SW 1271 (cell line): ENCODE data around the gene RAD51.

ENCODE experiments used
- DNase-seq, 2 experiments: peaks; one replicate each; lab custom pipeline; 2025; lab: John Stamatoyannopoulos, UW

RAD51 gene

GRCh38 chr15:40722354-40722753 lies 27.4 kb downstream of the RAD51 start:
- DNase-seq, result no peak

- no peak for DNase-seq
Measured at GRCh38 chr15:40722934-40723333, 28.0 kb downstream of the RAD51 start.

GRCh38 chr15:40723919-40724318 lies 28.9 kb downstream of the RAD51 start:
- no peak for DNase-seq

- DNase-seq, result no peak
Measured at GRCh38 chr15:40731034-40731433, 36.1 kb downstream of the RAD51 start.

- no peak for DNase-seq
Measured at GRCh38 chr15:40736575-40736974, 41.6 kb downstream of the RAD51 start.

GRCh38 chr15:40737048-40737447 lies 42.1 kb downstream of the RAD51 start:
- DNase-seq, result no peak

GRCh38 chr15:40739047-40739446 lies 44.1 kb downstream of the RAD51 start:
- DNase-seq, result no peak

GRCh38 chr15:40739854-40740253 lies 44.9 kb downstream of the RAD51 start:
- no peak for DNase-seq

GRCh38 chr15:40743485-40743901 lies 48.5 kb downstream of the RAD51 start:
- no peak for DNase-seq

- no peak for DNase-seq
Measured at GRCh38 chr15:40743921-40744814, 49.2 kb downstream of the RAD51 start.

- no peak for DNase-seq
Measured at GRCh38 chr15:40744815-40745152, 49.8 kb downstream of the RAD51 start.

- no peak for DNase-seq
Measured at GRCh38 chr15:40746916-40747418, 52.0 kb downstream of the RAD51 start.

- no peak for DNase-seq
Measured at GRCh38 chr15:40747685-40748631, 53.0 kb downstream of the RAD51 start.

- DNase-seq, result no peak
Measured at GRCh38 chr15:40749151-40749630, 54.2 kb downstream of the RAD51 start.

GRCh38 chr15:40750885-40751284 lies 55.9 kb downstream of the RAD51 start:
- DNase-seq, result no peak

GRCh38 chr15:40751745-40752144 lies 56.8 kb downstream of the RAD51 start:
- DNase-seq, result no peak

- no peak for DNase-seq
Measured at GRCh38 chr15:40754574-40754882, 59.6 kb downstream of the RAD51 start.

- DNase-seq, result peak; percentile 33 to 81
Measured at GRCh38 chr15:40754883-40755811, 60.2 kb downstream of the RAD51 start, which contains the start of gene RMDN3. Gene RMDN3 (minus strand): TSS chr15:40755254. CDS start chr15:40754783, 471 bp downstream.

GRCh38 chr15:40755812-40756208 lies 60.8 kb downstream of the RAD51 start:
- no peak for DNase-seq

GRCh38 chr15:40756938-40757337 lies 62.0 kb downstream of the RAD51 start:
- no peak for DNase-seq

- DNase-seq, result no peak
Measured at GRCh38 chr15:40759961-40760360, 65.0 kb downstream of the RAD51 start.
